IMR-90 (cell line): ENCODE results near the gene ZNF587. TPM values are rescaled to one million over a fixed set of nuclear protein-coding genes. Genes with fewer than 3 reads are reported as not detected.

Experiments used
- ATAC-seq: fragments of 200-7000 bp; cut with Tn5 transposase; 2 replicates; pipeline ENCODE4 v1.9.1; 2020; ENCODE audit warnings: low read depth, mild to moderate bottlenecking, moderate library complexity
- BruUV-seq: library from RNA; stranded (reverse); fragments of 400-500 nt; replicated peaks from 2 replicates; lab custom pipeline; 2021; lab: Mats Ljungman, UMichigan
- CTCF ChIA-PET: fragments of 300-600 bp; formaldehyde crosslinking; extraction: SDS; loops from one replicate; lab custom pipeline; 2021; ENCODE audit warnings: antibody characterized with exemption; lab: Yijun Ruan, JAX
- POLR2A ChIA-PET: fragments of 300-600 bp; sonication (Branson Sonifier 250); formaldehyde crosslinking; loops from one replicate; lab custom pipeline; 2022; ENCODE audit warnings: antibody characterized with exemption; ENCODE audit not compliant: unreplicated experiment; lab: Charles Lee
- DNase-seq: peaks from one replicate; pipeline ENCODE4 v3.0.0; 2013
- H2AFZ ChIP-seq: replicated peaks from 2 replicates; pipeline ENCODE3; 2013; ENCODE audit warnings: low read length, mild to moderate bottlenecking; ENCODE audit not compliant: poor library complexity
- H2AK5ac ChIP-seq: 2 replicates; pipeline ENCODE4 v1.6.1; 2013; ENCODE audit warnings: low read depth, low read length, inconsistent platforms
- H2AK9ac ChIP-seq: replicated peaks from 2 replicates; pipeline ENCODE3; 2013; ENCODE audit warnings: mild to moderate bottlenecking, low read depth, low read length, moderate library complexity; ENCODE audit not compliant: poor library complexity
- H2BK120ac ChIP-seq: 2 replicates; pipeline ENCODE4 v1.6.1; 2013; ENCODE audit warnings: low read depth, low read length, inconsistent platforms
- H2BK15ac ChIP-seq: 3 replicates; pipeline ENCODE4 v1.6.1; 2013; ENCODE audit warnings: low read depth, low read length, inconsistent platforms
- H2BK20ac ChIP-seq: 2 replicates; pipeline ENCODE4 v1.6.1; 2013; ENCODE audit warnings: low read depth, mild to moderate bottlenecking, inconsistent platforms, low read length, moderate library complexity
- H2BK5ac ChIP-seq: 2 replicates; pipeline ENCODE4 v1.6.1; 2013; ENCODE audit warnings: mild to moderate bottlenecking, low read depth, low read length, inconsistent platforms; ENCODE audit not compliant: poor library complexity, severe bottlenecking
- H3K14ac ChIP-seq: replicated peaks from 2 replicates; pipeline ENCODE4 v1.6.1; 2013; ENCODE audit warnings: low read depth, low read length, inconsistent platforms
- H3K18ac ChIP-seq: 2 replicates; pipeline ENCODE4 v1.6.1; 2013; ENCODE audit warnings: low read depth, low read length, control low read depth
- H3K23ac ChIP-seq: 2 replicates; pipeline ENCODE4 v1.6.1; 2013; ENCODE audit warnings: low read depth, low read length, inconsistent platforms
- H3K27ac ChIP-seq: 2 replicates; pipeline ENCODE4 v1.5.1; 2013; ENCODE audit warnings: mild to moderate bottlenecking, control low read depth, low read length; ENCODE audit not compliant: insufficient read depth
- H3K27me3 ChIP-seq: 2 replicates; pipeline ENCODE4 v1.6.1; 2013; ENCODE audit warnings: low read length; ENCODE audit not compliant: control insufficient read depth, insufficient read depth
- H3K36me3 ChIP-seq: 2 replicates; pipeline ENCODE4 v1.6.1; 2013; ENCODE audit warnings: low read length, mixed read lengths; ENCODE audit not compliant: control insufficient read depth, insufficient read depth
- H3K4ac ChIP-seq: 2 replicates; pipeline ENCODE4 v1.6.1; 2013; ENCODE audit warnings: low read depth, low read length, inconsistent platforms
- H3K4me1 ChIP-seq: 2 replicates; pipeline ENCODE4 v1.6.1; 2013; ENCODE audit warnings: low read length, mixed read lengths; ENCODE audit not compliant: control insufficient read depth, insufficient read depth
- H3K4me2 ChIP-seq: 2 replicates; pipeline ENCODE4 v1.6.1; 2013; ENCODE audit warnings: low read depth, mild to moderate bottlenecking, control low read depth, low read length, moderate library complexity
- H3K4me3 ChIP-seq: 2 replicates; pipeline ENCODE4 v1.5.1; 2013; ENCODE audit warnings: low read depth, mild to moderate bottlenecking, control low read depth, low read length, moderate library complexity; ENCODE audit not compliant: insufficient read depth
- H3K56ac ChIP-seq: 2 replicates; pipeline ENCODE4 v1.6.1; 2013; ENCODE audit warnings: low read length, inconsistent platforms; ENCODE audit not compliant: insufficient read depth; ENCODE audit errors: extremely low read depth
- H3K79me1 ChIP-seq, 2 experiments: 2 replicates each; pipeline ENCODE4 v1.6.1; 2013; ENCODE audit warnings: low read length in 2 of 2, inconsistent platforms in 1 of 2, low read depth in 1 of 2
- H3K9ac ChIP-seq: 2 replicates; pipeline ENCODE4 v1.6.1; 2013; ENCODE audit warnings: low read depth, low read length, control low read depth
- H3K9me1 ChIP-seq: 2 replicates; pipeline ENCODE4 v1.6.1; 2013; ENCODE audit warnings: low read length, inconsistent platforms; ENCODE audit not compliant: insufficient read depth
- H3K9me3 ChIP-seq: 2 replicates; pipeline ENCODE4 v1.6.1; 2013; ENCODE audit warnings: low read length; ENCODE audit not compliant: control insufficient read depth, insufficient read depth
- H4K20me1 ChIP-seq: 2 replicates; pipeline ENCODE4 v1.6.1; 2013; ENCODE audit warnings: low read length, inconsistent platforms; ENCODE audit not compliant: insufficient read depth
- H4K5ac ChIP-seq: 2 replicates; pipeline ENCODE4 v1.6.1; 2013; ENCODE audit warnings: mild to moderate bottlenecking, low read depth, low read length, control low read depth
- H4K8ac ChIP-seq, 2 experiments: 2 replicates each; pipeline ENCODE4 v1.6.1; 2013; ENCODE audit warnings: low read depth in 2 of 2, low read length in 2 of 2, control low read depth in 1 of 2, inconsistent platforms in 1 of 2
- H4K91ac ChIP-seq: 2 replicates; pipeline ENCODE4 v1.6.1; 2013; ENCODE audit warnings: low read depth, low read length, inconsistent platforms; ENCODE audit not compliant: insufficient read depth
- BHLHE40 ChIP-seq: fragments of 150-350 bp; IDR thresholded peaks from 2 replicates; pipeline ENCODE4 v1.6.1; 2016; ENCODE audit warnings: mild to moderate bottlenecking, low read depth, low read length
- CEBPB ChIP-seq: IDR thresholded peaks from 2 replicates; pipeline ENCODE4 v1.6.1; 2012; ENCODE audit warnings: low read depth, low read length, improper control_type of control experiment
- CHD1 ChIP-seq: IDR thresholded peaks from 2 replicates; pipeline ENCODE4 v1.6.1; 2012; ENCODE audit warnings: low read depth, low read length, improper control_type of control experiment
- ELK1 ChIP-seq: fragments of 150-350 bp; IDR thresholded peaks from 2 replicates; pipeline ENCODE4 v1.6.1; 2016; ENCODE audit warnings: low read depth, mild to moderate bottlenecking, low read length, moderate library complexity, borderline replicate concordance
- FOS ChIP-seq: fragments of 150-350 bp; IDR thresholded peaks from 2 replicates; pipeline ENCODE4 v1.6.1; 2016; ENCODE audit warnings: low read depth, low read length
- MAFK ChIP-seq: IDR thresholded peaks from 2 replicates; pipeline ENCODE4 v1.6.1; 2012; ENCODE audit warnings: low read depth, low read length, improper control_type of control experiment
- MAZ ChIP-seq: IDR thresholded peaks from 2 replicates; pipeline ENCODE4 v1.6.1; 2012; ENCODE audit warnings: low read depth, mild to moderate bottlenecking, low read length, improper control_type of control experiment, moderate library complexity, borderline replicate concordance
- MXI1 ChIP-seq: IDR thresholded peaks from 2 replicates; pipeline ENCODE4 v1.6.1; 2012; ENCODE audit warnings: low read depth, mild to moderate bottlenecking, low read length, moderate library complexity, borderline replicate concordance
- NFE2L2 ChIP-seq: fragments of 150-350 bp; IDR thresholded peaks from 2 replicates; pipeline ENCODE4 v1.6.1; 2016; ENCODE audit warnings: low read depth, mild to moderate bottlenecking, low read length
- POLR2A ChIP-seq: IDR thresholded peaks from 2 replicates; pipeline ENCODE4 v1.6.1; 2012; ENCODE audit warnings: mild to moderate bottlenecking, low read depth, low read length
- RAD21 ChIP-seq: IDR thresholded peaks from 2 replicates; pipeline ENCODE4 v1.6.1; 2012; ENCODE audit warnings: low read length, improper control_type of control experiment
- RCOR1 ChIP-seq: IDR thresholded peaks from 2 replicates; pipeline ENCODE4 v1.6.1; 2012; ENCODE audit warnings: mild to moderate bottlenecking, low read length, improper control_type of control experiment; ENCODE audit not compliant: insufficient replicate concordance
- RFX5 ChIP-seq: IDR thresholded peaks from 2 replicates; pipeline ENCODE4 v1.8.0; 2012; ENCODE audit warnings: low read depth, mild to moderate bottlenecking, low read length, moderate library complexity
- SMC3 ChIP-seq: fragments of 150-350 bp; IDR thresholded peaks from 2 replicates; pipeline ENCODE4 v1.6.1; 2016; ENCODE audit warnings: low read depth, mild to moderate bottlenecking, antibody characterized with exemption, low read length, moderate library complexity
- WGBS, 2 experiments: methylation state at CpG; one replicate each; pipeline versions ENCODE4 v1.1.5 to v1.1.7; 2013; ENCODE audit warnings: missing lambda C conversion rate in 2 of 2; ENCODE audit not compliant: insufficient read length in 1 of 2; ENCODE audit errors: extremely low coverage in 2 of 2; 5-methylcytosine and 5-hydroxymethylcytosine counted together
- dilution Hi-C: fragments of 300-500 bp; cut with HindIII; formaldehyde crosslinking; loops from one replicate; pipeline ENCODE4 v1.14.3; 2018; ENCODE audit warnings: low sequenced_read_pairs; ENCODE audit not compliant: unreplicated experiment
- in situ Hi-C: fragments of 300-500 bp; cut with MboI; formaldehyde crosslinking; loops from 3 replicates; pipeline ENCODE4 v1.14.3; 2019; ENCODE audit warnings: low sequenced_read_pairs, inconsistent platforms, mixed read lengths
- intact Hi-C: fragments of 100-400 bp; cut with micrococcal nuclease; formaldehyde crosslinking; loops from 2 replicates; pipeline ENCODE4 v1.10.0; 2022
- polyA plus RNA-seq, 3 experiments: library from polyadenylated mRNA; depleted of rRNA; stranded (reverse); fragments of >200 nt; gene quantifications; 2 replicates each; pipeline ENCODE4 v1.2.3, GENCODE V29; 2012; ENCODE audit warnings: low replicate concordance in 1 of 3
- total RNA-seq: library from RNA; depleted of rRNA; stranded (reverse); fragments of >200 nt; gene quantifications from 2 replicates; pipeline ENCODE4 v1.2.3, GENCODE V29; 2012
- TF ChIP-seq, protein P1 (sequence below): conservative IDR thresholded peaks from 2 replicates; pipeline ENCODE4 v1.5.1; 2012; ENCODE audit warnings: mild to moderate bottlenecking, low read depth, low read length, improper control_type of control experiment
- TF ChIP-seq, protein P2 (sequence below): fragments of 150-350 bp; IDR thresholded peaks from 2 replicates; pipeline ENCODE4 v1.6.1; 2017; ENCODE audit warnings: mild to moderate bottlenecking, antibody characterized with exemption, low read length, low read depth

The ZNF587 gene
- total and polyA plus RNA-seq, 2 of the 4 experiments (the other 2 are of a cell fraction) = 14.0 to 43.7 TPM

DNA sequence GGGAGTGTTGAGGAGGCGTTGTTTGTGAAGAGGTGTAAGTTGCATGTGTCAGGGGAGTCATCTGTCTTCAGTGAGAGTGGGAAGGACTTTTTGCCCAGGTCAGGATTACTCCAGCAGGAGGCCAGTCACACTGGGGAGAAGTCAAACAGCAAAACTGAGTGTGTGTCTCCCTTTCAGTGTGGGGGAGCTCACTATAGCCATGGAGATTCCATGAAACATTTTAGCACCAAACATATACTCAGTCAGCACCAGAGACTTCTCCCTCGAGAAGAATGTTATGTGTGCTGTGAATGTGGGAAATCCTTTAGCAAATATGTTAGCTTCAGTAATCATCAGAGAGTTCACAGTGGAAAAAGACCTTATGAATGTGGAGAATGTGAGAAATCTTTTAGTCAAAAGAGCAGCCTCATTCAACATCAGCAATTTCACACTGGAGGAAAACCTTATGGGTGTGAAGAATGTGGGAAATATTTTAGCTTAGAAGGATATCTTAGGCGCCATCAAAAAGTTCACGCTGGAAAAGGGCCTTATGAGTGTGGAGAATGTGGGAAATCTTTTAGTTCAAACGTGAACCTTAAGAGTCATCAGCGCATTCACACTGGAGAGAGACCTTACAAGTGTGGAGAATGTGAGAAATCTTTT is 8.4 kb upstream of the ZNF587 start:
- Histone ChIP-seq H3K9me3 (no peaks in the 10 kb centered on the region), H3K4me1 (no peaks in the 10 kb centered on the region), H3K4me2 (no peak overlapping the region), H3K79me1 (peaks cover 37 to 64% of the 10 kb centered on the region in 2 experiments), H2BK120ac (no peak overlapping the region), H2BK20ac (no peak overlapping the region), H2BK5ac (no peak overlapping the region), H3K4me3 (no peak overlapping the region), H4K5ac (no peak overlapping the region), H4K91ac (no peak overlapping the region), H3K4ac (no peak overlapping the region), H2AK9ac (no peak overlapping the region), H3K14ac (no peak overlapping the region), H3K9me1 (peaks cover 6% of the 10 kb centered on the region; the same call in 1 of the 2 replicates), H3K36me3 (peaks cover 25% of the 10 kb centered on the region), H3K27me3 (no peaks in the 10 kb centered on the region), H3K27ac (no peak overlapping the region), H3K23ac (no peak overlapping the region), H3K9ac (no peak overlapping the region), H3K18ac (no peak overlapping the region), H4K20me1 (peaks cover 57% of the 10 kb centered on the region), H2BK15ac (no peak overlapping the region), H4K8ac (no peak overlapping the region), H3K56ac (no peak overlapping the region), H2AFZ (no peak overlapping the region), H2AK5ac (no peak overlapping the region)
- 0 out of 2 replicates have a peak, but pooled peaks have one; percentile 35 for ATAC-seq
- intact Hi-C loops = no loop called here
- TF ChIP-seq RCOR1 (no peak), ELK1 (no peak), CEBPB (no peak), RFX5 (no peak), CHD1 (no peak), NFE2L2 (no peak), MAFK (no peak), RAD21 (no peak), POLR2A (no peak), SMC3 (no peak), BHLHE40 (no peak), FOS (no peak), MAZ (no peak), MXI1 (no peak)
- TF ChIP-seq, protein P1, sequence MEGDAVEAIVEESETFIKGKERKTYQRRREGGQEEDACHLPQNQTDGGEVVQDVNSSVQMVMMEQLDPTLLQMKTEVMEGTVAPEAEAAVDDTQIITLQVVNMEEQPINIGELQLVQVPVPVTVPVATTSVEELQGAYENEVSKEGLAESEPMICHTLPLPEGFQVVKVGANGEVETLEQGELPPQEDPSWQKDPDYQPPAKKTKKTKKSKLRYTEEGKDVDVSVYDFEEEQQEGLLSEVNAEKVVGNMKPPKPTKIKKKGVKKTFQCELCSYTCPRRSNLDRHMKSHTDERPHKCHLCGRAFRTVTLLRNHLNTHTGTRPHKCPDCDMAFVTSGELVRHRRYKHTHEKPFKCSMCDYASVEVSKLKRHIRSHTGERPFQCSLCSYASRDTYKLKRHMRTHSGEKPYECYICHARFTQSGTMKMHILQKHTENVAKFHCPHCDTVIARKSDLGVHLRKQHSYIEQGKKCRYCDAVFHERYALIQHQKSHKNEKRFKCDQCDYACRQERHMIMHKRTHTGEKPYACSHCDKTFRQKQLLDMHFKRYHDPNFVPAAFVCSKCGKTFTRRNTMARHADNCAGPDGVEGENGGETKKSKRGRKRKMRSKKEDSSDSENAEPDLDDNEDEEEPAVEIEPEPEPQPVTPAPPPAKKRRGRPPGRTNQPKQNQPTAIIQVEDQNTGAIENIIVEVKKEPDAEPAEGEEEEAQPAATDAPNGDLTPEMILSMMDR = no peak
- TF ChIP-seq, protein P2, sequence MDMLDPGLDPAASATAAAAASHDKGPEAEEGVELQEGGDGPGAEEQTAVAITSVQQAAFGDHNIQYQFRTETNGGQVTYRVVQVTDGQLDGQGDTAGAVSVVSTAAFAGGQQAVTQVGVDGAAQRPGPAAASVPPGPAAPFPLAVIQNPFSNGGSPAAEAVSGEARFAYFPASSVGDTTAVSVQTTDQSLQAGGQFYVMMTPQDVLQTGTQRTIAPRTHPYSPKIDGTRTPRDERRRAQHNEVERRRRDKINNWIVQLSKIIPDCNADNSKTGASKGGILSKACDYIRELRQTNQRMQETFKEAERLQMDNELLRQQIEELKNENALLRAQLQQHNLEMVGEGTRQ = no peak
- 74% methylated on average over 4 of the region's 6 CpGs; no CpG with 5 or more reads in 1 of the 2 experiments for WGBS, 2 experiments
- ChIA-PET CTCF (no interaction called here), POLR2A (no interaction called here)
- no TSS peak for BruUV-seq
- no peak for DNase-seq
- dilution Hi-C loops = no loop called here
- in situ Hi-C loops = no loop called here
